ENCODE results near the gene DNAI1. TPM values are rescaled to one million over a fixed set of nuclear protein-coding genes. Genes with fewer than 3 reads are reported as not detected.

Gene DNAI1
- total RNA-seq, 1 experiment from 2014 or later: 2.2 TPM

- no peaks in the 10 kb centered on the region for H3K27me3 ChIP-seq (ENCODE audit: control insufficient read depth, insufficient read depth, low read length)
- CTCF ChIA-PET: interaction anchor here (0.6 kb wide), 1 partner anchor 86 kb away, joined by 3 read pairs; no protein-coding TSS in a partner anchor
- H3K4me3 ChIP-seq (ENCODE audit: low read depth in 2 of 2, low read length in 2 of 2): no peak overlapping the region
- TF ChIP-seq TCF7L2 (IDR thresholded peaks at IDR 0.05; ENCODE audit: low read depth, low read length): no peak
- TF ChIP-seq REST (IDR thresholded peaks at IDR 0.05; ENCODE audit: insufficient read depth in 1 of 2, low read depth in 2 of 2, low read length in 1 of 2): no peak
- TF ChIP-seq SIN3A (IDR thresholded peaks at IDR 0.05; ENCODE audit: borderline replicate concordance, insufficient read depth, low read depth, low read length): no peak
- no peak for TF ChIP-seq POLR2AphosphoS5 (IDR thresholded peaks at IDR 0.05; ENCODE audit: low read depth, low read length)
- TF ChIP-seq, protein P1, sequence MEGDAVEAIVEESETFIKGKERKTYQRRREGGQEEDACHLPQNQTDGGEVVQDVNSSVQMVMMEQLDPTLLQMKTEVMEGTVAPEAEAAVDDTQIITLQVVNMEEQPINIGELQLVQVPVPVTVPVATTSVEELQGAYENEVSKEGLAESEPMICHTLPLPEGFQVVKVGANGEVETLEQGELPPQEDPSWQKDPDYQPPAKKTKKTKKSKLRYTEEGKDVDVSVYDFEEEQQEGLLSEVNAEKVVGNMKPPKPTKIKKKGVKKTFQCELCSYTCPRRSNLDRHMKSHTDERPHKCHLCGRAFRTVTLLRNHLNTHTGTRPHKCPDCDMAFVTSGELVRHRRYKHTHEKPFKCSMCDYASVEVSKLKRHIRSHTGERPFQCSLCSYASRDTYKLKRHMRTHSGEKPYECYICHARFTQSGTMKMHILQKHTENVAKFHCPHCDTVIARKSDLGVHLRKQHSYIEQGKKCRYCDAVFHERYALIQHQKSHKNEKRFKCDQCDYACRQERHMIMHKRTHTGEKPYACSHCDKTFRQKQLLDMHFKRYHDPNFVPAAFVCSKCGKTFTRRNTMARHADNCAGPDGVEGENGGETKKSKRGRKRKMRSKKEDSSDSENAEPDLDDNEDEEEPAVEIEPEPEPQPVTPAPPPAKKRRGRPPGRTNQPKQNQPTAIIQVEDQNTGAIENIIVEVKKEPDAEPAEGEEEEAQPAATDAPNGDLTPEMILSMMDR (IDR thresholded peaks at IDR 0.05): no peak
- POLR2A ChIA-PET: interaction anchor here (0.5 to 1.0 kb wide), 2 partner anchors 17 to 41 kb away, joined by 3 to 6 read pairs; no protein-coding TSS in a partner anchor
- H3K27ac ChIP-seq (ENCODE audit: low read length): no peak overlapping the region
- H3K4me1 ChIP-seq (ENCODE audit: control insufficient read depth, insufficient read depth, low read length): no peaks in the 10 kb centered on the region
- ATAC-seq (no peak), DNase-seq (ENCODE audit: low read depth, low spot score) (no peak)
- intact Hi-C loops (cut with micrococcal nuclease; ENCODE audit: unreplicated experiment) (no loop called here), in situ Hi-C loops (cut with HindIII; ENCODE audit: low pct_unique_long_range_greater_than_20kb, low sequenced_read_pairs) (no loop called here)
- no peaks in the 10 kb centered on the region for H3K36me3 ChIP-seq (ENCODE audit: control insufficient read depth, insufficient read depth, low read length)
- BruUV-seq (replicated peaks): no TSS peak
- no peaks in the 10 kb centered on the region for H3K9me3 ChIP-seq (ENCODE audit: control insufficient read depth, insufficient read depth, low read depth, low read length)
Observed at GRCh38 chr9:34496149-34496712, 37.6 kb downstream of the DNAI1 start.

- BruUV-seq (replicated peaks): no TSS peak
- intact Hi-C loops (cut with micrococcal nuclease; ENCODE audit: unreplicated experiment) (no loop called here), in situ Hi-C loops (cut with HindIII; ENCODE audit: low pct_unique_long_range_greater_than_20kb, low sequenced_read_pairs) (no loop called here)
- no peak for DNase-seq (ENCODE audit: low read depth, low spot score)
- H3K27ac ChIP-seq (ENCODE audit: low read length): no peak overlapping the region
- H3K4me1 ChIP-seq (ENCODE audit: control insufficient read depth, insufficient read depth, low read length): peaks cover 13% of the 10 kb centered on the region
- no peak overlapping the region for H3K4me3 ChIP-seq (ENCODE audit: low read depth in 2 of 2, low read length in 2 of 2)
- H3K9me3 ChIP-seq (ENCODE audit: control insufficient read depth, insufficient read depth, low read depth, low read length): no peaks in the 10 kb centered on the region
- H3K27me3 ChIP-seq (ENCODE audit: control insufficient read depth, insufficient read depth, low read length): no peaks in the 10 kb centered on the region
- no peaks in the 10 kb centered on the region for H3K36me3 ChIP-seq (ENCODE audit: control insufficient read depth, insufficient read depth, low read length)
- TF ChIP-seq, protein P1 (IDR thresholded peaks at IDR 0.05): no peak
- no peak for TF ChIP-seq SIN3A (IDR thresholded peaks at IDR 0.05; ENCODE audit: borderline replicate concordance, insufficient read depth, low read depth, low read length)
- TF ChIP-seq REST (IDR thresholded peaks at IDR 0.05; ENCODE audit: insufficient read depth in 1 of 2, low read depth in 2 of 2, low read length in 1 of 2): no peak
- no peak for TF ChIP-seq TCF7L2 (IDR thresholded peaks at IDR 0.05; ENCODE audit: low read depth, low read length)
- no peak for TF ChIP-seq POLR2AphosphoS5 (IDR thresholded peaks at IDR 0.05; ENCODE audit: low read depth, low read length)
- POLR2A ChIA-PET: interaction anchor here (0.8 kb wide), 1 partner anchor 23 kb away, joined by 7 read pairs; no protein-coding TSS in a partner anchor
- ATAC-seq: no peak
- CTCF ChIA-PET: no interaction called here
Observed at GRCh38 chr9:34498553-34498952, 39.9 kb downstream of the DNAI1 start.
